Left ventricle myocardium inferior (tissue), 1 donor: ENCODE data around the gene MOB3C. TPM values are rescaled to one million over a fixed set of nuclear protein-coding genes. Genes with fewer than 3 reads are reported as not detected.
A peak's percentile ranks its signal among the peaks of the same experiment; 100 is the strongest.

Experiments used
- DNase-seq: peaks from one replicate; pipeline ENCODE4 v3.0.0-alpha.2; 2020
- H3K27ac ChIP-seq: fragments of 200-600 bp; replicated peaks from 2 replicates; pipeline ENCODE4 v1.8.0; 2021
- H3K27me3 ChIP-seq: fragments of 200-600 bp; 2 replicates; pipeline ENCODE4 v1.8.0; 2021; ENCODE audit warnings: low read depth
- H3K36me3 ChIP-seq: fragments of 200-600 bp; 2 replicates; pipeline ENCODE4 v1.8.0; 2021
- H3K4me1 ChIP-seq: fragments of 200-600 bp; 2 replicates; pipeline ENCODE4 v1.8.0; 2021
- H3K4me3 ChIP-seq: fragments of 200-600 bp; 2 replicates; pipeline ENCODE4 v1.8.0; 2021; ENCODE audit warnings: mild to moderate bottlenecking, moderate library complexity
- H3K9me3 ChIP-seq: fragments of 200-600 bp; replicated peaks from 2 replicates; pipeline ENCODE4 v1.8.0; 2021
- CTCF ChIP-seq: fragments of 200-600 bp; IDR thresholded peaks from 2 replicates; pipeline ENCODE4 v1.8.0; 2021; ENCODE audit warnings: antibody characterized with exemption, mild to moderate bottlenecking, borderline replicate concordance
- intact Hi-C: fragments of 100-400 bp; cut with micrococcal nuclease; formaldehyde crosslinking; loops from one replicate; pipeline ENCODE4 v1.11.0; 2022
- total RNA-seq: library from RNA; stranded (reverse); fragmentation: NEBNext Ultra II Directional; extraction: Animal tissue kit (Norgen Biotek cat#: 25700); gene quantifications from one replicate; pipeline ENCODE4 v1.2.1, GENCODE V29; 2021
- donor health status: DM: no; HTN: yes; CAD: no; lungs with severe emphysema.

The MOB3C gene
- total RNA-seq, 1 donor from 2014 or later, result 12.8 TPM

- no peaks in the 10 kb centered on the region for H3K4me1 ChIP-seq
- no peak overlapping the region for H3K27ac ChIP-seq
- intact Hi-C loops, result no loop called here
- DNase-seq, result no peak
- peaks cover 92% of the 10 kb centered on the region for H3K36me3 ChIP-seq
- H3K4me3 ChIP-seq, result no peak overlapping the region
- no peak for TF ChIP-seq CTCF
- H3K9me3 ChIP-seq, result no peaks in the 10 kb centered on the region
- H3K27me3 ChIP-seq, result no peaks in the 10 kb centered on the region
Observed at GRCh38 chr1:46583494-46583893, 33.1 kb downstream of the MOB3C start.

- DNase-seq, result peak; percentile 45
- no peak for TF ChIP-seq CTCF
- H3K9me3 ChIP-seq, result no peaks in the 10 kb centered on the region
- peaks cover 97% of the 10 kb centered on the region for H3K36me3 ChIP-seq
- no peaks in the 10 kb centered on the region for H3K4me1 ChIP-seq
- no peaks in the 10 kb centered on the region for H3K27me3 ChIP-seq
- intact Hi-C loops, result no loop called here
- H3K27ac ChIP-seq, result no peak overlapping the region
- H3K4me3 ChIP-seq, result no peak overlapping the region
Observed at GRCh38 chr1:46582972-46583371, 33.6 kb downstream of the MOB3C start.

- H3K36me3 ChIP-seq, result peaks cover 97% of the 10 kb centered on the region
- peak overlapping the region; percentile 12 for H3K27ac ChIP-seq
Observed at GRCh38 chr1:46581681-46582455, 34.7 kb downstream of the MOB3C start.

GRCh38 chr1:46580140-46580903, 36.3 kb downstream of the MOB3C start:
- H3K4me1 ChIP-seq, result no peaks in the 10 kb centered on the region

More at GRCh38 chr1:46581681-46582455, 34.7 kb downstream of the MOB3C start:
- no peak for DNase-seq
- H3K4me1 ChIP-seq, result no peaks in the 10 kb centered on the region
- TF ChIP-seq CTCF, result no peak
- no peak overlapping the region for H3K4me3 ChIP-seq
- intact Hi-C loops, result no loop called here
- H3K27me3 ChIP-seq, result no peaks in the 10 kb centered on the region
- H3K9me3 ChIP-seq, result no peaks in the 10 kb centered on the region

GRCh38 chr1:46577671-46578070, 38.9 kb downstream of the MOB3C start:
- Histone ChIP-seq H3K9me3 (no peaks in the 10 kb centered on the region), H3K4me1 (peaks cover 14% of the 10 kb centered on the region)

More at GRCh38 chr1:46580140-46580903, 36.3 kb downstream of the MOB3C start:
- Histone ChIP-seq H3K27ac (no peak overlapping the region), H3K36me3 (peaks cover 97% of the 10 kb centered on the region), H3K9me3 (no peaks in the 10 kb centered on the region), H3K27me3 (no peaks in the 10 kb centered on the region), H3K4me3 (no peak overlapping the region)
- no peak for DNase-seq
- no peak for TF ChIP-seq CTCF
- intact Hi-C loops, result no loop called here

More at GRCh38 chr1:46577671-46578070, 38.9 kb downstream of the MOB3C start:
- no peak overlapping the region for H3K27ac ChIP-seq
- no peak overlapping the region for H3K4me3 ChIP-seq
- peaks cover 81% of the 10 kb centered on the region for H3K36me3 ChIP-seq
- intact Hi-C loops, result no loop called here
- TF ChIP-seq CTCF, result no peak
- DNase-seq, result no peak
- H3K27me3 ChIP-seq, result no peaks in the 10 kb centered on the region
